H1 (cell line): ENCODE results near the gene LDLRAP1. TPM values are rescaled to one million over a fixed set of nuclear protein-coding genes. Genes with fewer than 3 reads are reported as not detected.

Experiments
- ATF2 ChIP-seq: IDR thresholded peaks from 2 replicates; pipeline ENCODE4 v1.6.1; 2012; ENCODE audit warnings: low read length, inconsistent platforms
- BACH1 ChIP-seq: IDR thresholded peaks from 2 replicates; pipeline ENCODE4 v1.6.1; 2012; ENCODE audit warnings: low read length, improper control_type of control experiment
- BCL11A ChIP-seq, 2 experiments: IDR thresholded peaks; one replicate each; pipeline ENCODE4 v1.6.1; 2011; ENCODE audit warnings: low read depth in 2 of 2, low read length in 2 of 2, mild to moderate bottlenecking in 2 of 2
- CBX5 ChIP-seq: fragments of 300-800, 300-1000 bp; sonication (generic); IDR thresholded peaks from 2 replicates; pipeline ENCODE4 v1.7.1; 2016; ENCODE audit warnings: antibody characterized with exemption, low read length, low read depth
- CEBPB ChIP-seq: IDR thresholded peaks from 2 replicates; pipeline ENCODE4 v1.6.1; 2012; ENCODE audit warnings: low read depth, low read length
- CHD2 ChIP-seq: IDR thresholded peaks from 2 replicates; pipeline ENCODE4 v1.6.1; 2012; ENCODE audit warnings: low read length, improper control_type of control experiment
- CREB1 ChIP-seq: IDR thresholded peaks from 2 replicates; pipeline ENCODE4 v1.6.1; 2012; ENCODE audit warnings: inconsistent platforms
- EP300 ChIP-seq, 2 experiments: IDR thresholded peaks; 1 replicate in 1 of 2; 2 replicates in 1 of 2; pipeline ENCODE4 v1.6.1; 2011 to 2012; ENCODE audit warnings: low read depth in 2 of 2, low read length in 2 of 2, mild to moderate bottlenecking in 2 of 2, borderline replicate concordance in 1 of 2, inconsistent platforms in 1 of 2, moderate library complexity in 1 of 2
- HDAC6 ChIP-seq: IDR thresholded peaks from one replicate; pipeline ENCODE4 v1.7.1; 2012; ENCODE audit warnings: low read depth, mild to moderate bottlenecking, inconsistent platforms, low read length, moderate library complexity
- JUN ChIP-seq: IDR thresholded peaks from 2 replicates; pipeline ENCODE4 v1.6.1; 2011; ENCODE audit warnings: low read depth, mild to moderate bottlenecking, improper control_type of control experiment, low read length
- MAX ChIP-seq: IDR thresholded peaks from 2 replicates; pipeline ENCODE4 v1.6.1; 2012; ENCODE audit warnings: inconsistent platforms
- NRF1 ChIP-seq: IDR thresholded peaks from 2 replicates; pipeline ENCODE4 v1.6.1; 2011; ENCODE audit warnings: mild to moderate bottlenecking, low read depth, low read length, improper control_type of control experiment
- POLR2AphosphoS5 ChIP-seq: IDR thresholded peaks from 2 replicates; pipeline ENCODE4 v1.6.1; 2011; ENCODE audit warnings: low read depth, low read length
- POU5F1 ChIP-seq: IDR thresholded peaks from 2 replicates; pipeline ENCODE4 v1.6.1; 2011; ENCODE audit warnings: low read depth, mild to moderate bottlenecking, low read length, moderate library complexity
- RAD21 ChIP-seq, 2 experiments: IDR thresholded peaks in 1 of 2; conservative IDR thresholded peaks in 1 of 2; 2 replicates each; pipeline ENCODE4 v1.6.1; 2011; ENCODE audit warnings: low read depth in 2 of 2, low read length in 2 of 2, improper control_type of control experiment in 1 of 2, inconsistent platforms in 1 of 2, mild to moderate bottlenecking in 1 of 2, moderate library complexity in 1 of 2
- SRF ChIP-seq: IDR thresholded peaks from 2 replicates; pipeline ENCODE4 v1.6.1; 2011; ENCODE audit warnings: mild to moderate bottlenecking, low read depth, low read length, moderate library complexity
- SUZ12 ChIP-seq: fragments of 200-600 bp; sonication (generic); IDR thresholded peaks from 2 replicates; pipeline ENCODE4 v1.6.1; 2012; ENCODE audit warnings: mild to moderate bottlenecking, inconsistent platforms, low read length, moderate library complexity, mixed read lengths
- TAF1 ChIP-seq: IDR thresholded peaks from 2 replicates; pipeline ENCODE4 v1.6.1; 2011; ENCODE audit warnings: mild to moderate bottlenecking, low read depth, low read length
- TAF7 ChIP-seq: optimal IDR thresholded peaks from 2 replicates; pipeline ENCODE3; 2011; ENCODE audit warnings: low read depth, mild to moderate bottlenecking, inconsistent platforms, low read length, moderate library complexity, borderline replicate concordance
- TEAD4 ChIP-seq: IDR thresholded peaks from 2 replicates; pipeline ENCODE4 v1.6.1; 2012; ENCODE audit warnings: low read depth, low read length, inconsistent platforms, mixed read lengths
- ZNF274 ChIP-seq: IDR thresholded peaks from 2 replicates; pipeline ENCODE4 v1.7.0; 2012; ENCODE audit warnings: low read length, borderline replicate concordance; ENCODE audit errors: extremely low read depth
- polyA plus RNA-seq, 7 experiments: library from polyadenylated mRNA; depleted of rRNA in 3 of 7; stranded (reverse) in 5 of 7; unstranded in 2 of 7; fragments of >200 nt in 5 of 7; fragments of 200-250 nt in 2 of 7; gene quantifications; 1 replicate in 5 of 7; 2 replicates in 1 of 7; 4 replicates in 1 of 7; pipeline versions ENCODE4 v1.2.1 to v1.2.3, GENCODE V29; 2011 to 2013; ENCODE audit warnings: missing spikeins in 2 of 7, mixed read lengths in 2 of 7
- total RNA-seq: library from RNA; stranded (reverse); fragmentation: NEBNext Ultra II Directional; extraction: Animal tissue kit (Norgen Biotek cat#: 25700); gene quantifications from 2 replicates; pipeline ENCODE4 v1.2.1, GENCODE V29; 2021
- TF ChIP-seq, protein P1 (sequence below): IDR thresholded peaks from 2 replicates; pipeline ENCODE4 v1.6.1; 2011; ENCODE audit warnings: low read depth, mild to moderate bottlenecking, low read length; ENCODE audit not compliant: insufficient read depth

LDLRAP1 gene
- total and polyA plus RNA-seq, 2 of the 8 experiments (the other 6 are each of a cell fraction or from before 2014, with no cell fraction given) = 12.8 to 13.2 TPM

- TF ChIP-seq SRF (no peak), JUN (no peak), BACH1 (no peak), CBX5 (no peak), ATF2 (no peak), MAX (peak; percentile 43), CREB1 (peak; percentile 58), SUZ12 (no peak), TEAD4 (no peak), HDAC6 (no peak), CEBPB (no peak), CHD2 (0 out of 2 replicates have a peak, but pooled peaks have one; percentile 32), NRF1 (no peak), TAF7 (no peak), POLR2AphosphoS5 (no peak), EP300 (IDR thresholded peaks at IDR 0.05; ENCODE audit: borderline replicate concordance in 1 of 2, low read depth in 2 of 2, low read length in 2 of 2) (no peak), POU5F1 (no peak), RAD21 (IDR thresholded peaks at IDR 0.05 in 1 of 2, conservative IDR thresholded peaks at IDR 0.05 in 1 of 2; ENCODE audit: low read depth in 2 of 2, low read length in 2 of 2) (peak; percentile 31 to 44; a peak in 2 of 4 replicates), BCL11A (IDR thresholded peaks at IDR 0.05; ENCODE audit: low read depth in 2 of 2, low read length in 2 of 2) (no peak), TAF1 (peak; percentile 10; the same call in 1 of the 2 replicates), ZNF274 (no peak)
- TF ChIP-seq, protein P1, sequence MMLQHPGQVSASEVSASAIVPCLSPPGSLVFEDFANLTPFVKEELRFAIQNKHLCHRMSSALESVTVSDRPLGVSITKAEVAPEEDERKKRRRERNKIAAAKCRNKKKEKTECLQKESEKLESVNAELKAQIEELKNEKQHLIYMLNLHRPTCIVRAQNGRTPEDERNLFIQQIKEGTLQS = no peak
Observed at GRCh38 chr1:25616095-25616986, 72.9 kb downstream of the LDLRAP1 start, which contains the start of gene MAN1C1 (continued).
